Tibial artery (tissue), 4 donors: ENCODE results near the gene DSG2.

Experiments
- DNase-seq, 2 donors: peaks; one replicate each; pipeline ENCODE4 v3.0.0-alpha.2; 2019
- H3K27ac ChIP-seq, 2 donors: fragments of 200-600 bp; sonication (generic) in 1 of 2; 1 replicate in 1 of 2; 2 replicates in 1 of 2; pipeline ENCODE4 v1.5.1; 2018 to 2019; ENCODE audit warnings: mild to moderate bottlenecking in 1 of 2
- H3K27me3 ChIP-seq, 2 donors: fragments of 200-600 bp; sonication (generic) in 1 of 2; one replicate each; pipeline versions ENCODE4 v1.5.1 to v1.6.0; 2016 to 2019
- H3K36me3 ChIP-seq, 3 donors: fragments of 200-600 bp; sonication (generic) in 2 of 3; one replicate each; pipeline ENCODE4 v1.5.1; 2016 to 2019; ENCODE audit warnings: mild to moderate bottlenecking in 2 of 3
- H3K4me1 ChIP-seq, 4 donors: fragments of 200-600 bp; sonication (generic) in 2 of 4; 1 replicate in 3 of 4; 2 replicates in 1 of 4; pipeline ENCODE4 v1.5.1; 2016 to 2019
- H3K4me3 ChIP-seq, 2 donors: fragments of 200-600 bp; sonication (generic) in 1 of 2; 1 replicate in 1 of 2; 2 replicates in 1 of 2; pipeline ENCODE4 v1.5.1; 2018 to 2019; ENCODE audit warnings: mild to moderate bottlenecking in 2 of 2
- H3K9me3 ChIP-seq, 3 donors: fragments of 200-600 bp; sonication (generic) in 1 of 3; one replicate each; pipeline ENCODE4 v1.5.1; 2016 to 2019
- intact Hi-C: fragments of 100-400 bp; cut with DNase I; formaldehyde crosslinking; loops from one replicate; pipeline ENCODE4 v1.15.0; 2023; ENCODE audit warnings: low total_unique reads
- TF ChIP-seq, protein P1 (sequence below), 2 experiments: fragments of 200-600 bp in 1 of 2; fragments of 450-650 bp in 1 of 2; IDR thresholded peaks; one replicate each; pipeline ENCODE4 v1.5.1; 2017 to 2019; ENCODE audit warnings: antibody characterized with exemption in 2 of 2, mild to moderate bottlenecking in 1 of 2, moderate library complexity in 1 of 2

Gene DSG2

DNA sequence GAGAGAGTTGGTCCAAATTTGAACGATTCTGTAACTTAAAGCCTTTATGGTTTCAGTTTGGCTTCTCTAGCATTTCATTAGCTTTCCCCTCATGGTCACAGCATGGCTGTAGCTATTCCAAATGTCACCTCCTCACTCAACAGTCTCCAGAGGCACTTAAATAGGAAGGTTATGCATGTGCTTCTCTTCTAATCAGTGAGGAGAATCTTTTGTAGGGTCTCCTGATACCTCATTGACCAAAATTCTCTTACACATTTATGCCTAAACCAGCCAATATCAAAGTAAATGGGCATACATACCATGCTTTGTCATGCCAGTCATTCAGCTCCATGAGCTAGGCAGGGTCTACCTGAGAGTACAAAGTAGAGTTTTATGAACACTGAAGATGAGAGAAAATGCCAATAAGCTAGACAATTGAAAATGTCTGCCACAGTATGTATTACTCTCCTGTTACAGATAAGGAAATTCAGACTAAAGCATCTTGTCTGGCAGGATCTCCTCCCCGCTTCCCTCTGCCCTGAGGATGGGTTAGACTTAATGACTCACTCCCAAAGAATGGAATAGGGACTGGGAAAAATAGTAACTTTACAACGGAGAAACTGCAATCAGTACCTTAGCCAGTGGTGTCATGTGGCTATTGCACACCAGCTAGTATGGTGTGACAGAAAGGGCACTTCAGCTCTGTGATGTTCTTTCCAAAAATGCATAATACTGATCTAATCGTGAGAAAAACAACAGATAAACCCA lies 15.4 kb downstream of the DSG2 start:
- intact Hi-C loops = no loop called here

DNA sequence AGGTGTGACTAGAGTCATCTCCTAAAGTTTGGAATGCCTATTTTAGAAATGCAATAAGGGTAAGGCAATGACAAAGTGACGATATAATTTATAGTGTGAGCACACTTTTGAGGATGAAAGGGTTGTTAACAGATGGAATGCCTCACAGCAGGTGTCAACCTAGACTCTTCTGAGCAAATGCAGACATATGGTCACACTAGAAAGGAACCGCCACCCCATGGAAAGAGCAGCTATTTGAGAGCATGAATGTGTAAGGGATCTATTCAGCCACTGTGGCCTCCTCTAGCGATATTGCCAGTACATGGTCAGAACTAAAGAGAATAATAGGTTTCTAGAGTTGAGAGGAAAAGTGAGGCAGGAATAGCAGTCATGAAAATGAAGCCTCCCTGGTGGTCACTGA lies 18.5 kb downstream of the DSG2 start:
- no peak for DNase-seq
- Histone ChIP-seq H3K9me3 (no peaks in the 10 kb centered on the region), H3K27me3 (no peaks in the 10 kb centered on the region), H3K27ac (no peak overlapping the region), H3K4me3 (no peak overlapping the region), H3K4me1 (no peaks in the 10 kb centered on the region), H3K36me3 (no peaks in the 10 kb centered on the region)
- TF ChIP-seq, protein P1, sequence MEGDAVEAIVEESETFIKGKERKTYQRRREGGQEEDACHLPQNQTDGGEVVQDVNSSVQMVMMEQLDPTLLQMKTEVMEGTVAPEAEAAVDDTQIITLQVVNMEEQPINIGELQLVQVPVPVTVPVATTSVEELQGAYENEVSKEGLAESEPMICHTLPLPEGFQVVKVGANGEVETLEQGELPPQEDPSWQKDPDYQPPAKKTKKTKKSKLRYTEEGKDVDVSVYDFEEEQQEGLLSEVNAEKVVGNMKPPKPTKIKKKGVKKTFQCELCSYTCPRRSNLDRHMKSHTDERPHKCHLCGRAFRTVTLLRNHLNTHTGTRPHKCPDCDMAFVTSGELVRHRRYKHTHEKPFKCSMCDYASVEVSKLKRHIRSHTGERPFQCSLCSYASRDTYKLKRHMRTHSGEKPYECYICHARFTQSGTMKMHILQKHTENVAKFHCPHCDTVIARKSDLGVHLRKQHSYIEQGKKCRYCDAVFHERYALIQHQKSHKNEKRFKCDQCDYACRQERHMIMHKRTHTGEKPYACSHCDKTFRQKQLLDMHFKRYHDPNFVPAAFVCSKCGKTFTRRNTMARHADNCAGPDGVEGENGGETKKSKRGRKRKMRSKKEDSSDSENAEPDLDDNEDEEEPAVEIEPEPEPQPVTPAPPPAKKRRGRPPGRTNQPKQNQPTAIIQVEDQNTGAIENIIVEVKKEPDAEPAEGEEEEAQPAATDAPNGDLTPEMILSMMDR (IDR thresholded peaks at IDR 0.05) = no peak
- intact Hi-C loops = no loop called here

More for the DNA sequence above, 15.4 kb downstream of the DSG2 start:
- Histone ChIP-seq H3K27me3 (no peaks in the 10 kb centered on the region), H3K9me3 (no peaks in the 10 kb centered on the region), H3K4me3 (no peak overlapping the region), H3K4me1 (no peaks in the 10 kb centered on the region), H3K27ac (no peak overlapping the region), H3K36me3 (no peaks in the 10 kb centered on the region)
- TF ChIP-seq, protein P1 (IDR thresholded peaks at IDR 0.05) = no peak
- DNase-seq = no peak

DNA sequence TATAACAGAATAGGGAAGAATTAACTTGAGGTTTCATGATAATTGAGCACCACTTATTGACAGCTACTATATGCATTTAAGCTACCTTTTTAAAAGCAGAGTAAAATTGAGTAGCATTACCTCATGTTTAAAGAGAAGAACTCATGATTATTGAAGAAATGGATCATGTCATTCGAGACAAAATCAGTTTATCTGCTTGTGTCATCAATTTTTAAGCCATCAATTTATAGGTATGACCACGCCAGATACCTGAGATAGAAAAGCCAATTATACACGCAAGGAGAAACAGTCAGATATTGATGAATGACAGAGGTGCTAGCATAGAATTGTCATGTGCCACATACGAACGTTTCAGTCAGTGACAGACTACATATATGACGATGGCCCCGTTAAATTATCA lies 28.4 kb downstream of the DSG2 start:
- no peak for DNase-seq
- Histone ChIP-seq H3K9me3 (no peaks in the 10 kb centered on the region), H3K4me1 (no peaks in the 10 kb centered on the region), H3K4me3 (no peak overlapping the region), H3K36me3 (no peaks in the 10 kb centered on the region), H3K27ac (no peak overlapping the region), H3K27me3 (no peaks in the 10 kb centered on the region)
- TF ChIP-seq, protein P1 (IDR thresholded peaks at IDR 0.05) = no peak
- intact Hi-C loops = no loop called here

- no peak for DNase-seq
- no peak overlapping the region for H3K27ac ChIP-seq
- no peaks in the 10 kb centered on the region for H3K4me1 ChIP-seq
- TF ChIP-seq, protein P1 (IDR thresholded peaks at IDR 0.05) = no peak
- H3K27me3 ChIP-seq = no peaks in the 10 kb centered on the region
- H3K36me3 ChIP-seq = no peaks in the 10 kb centered on the region
- no peak overlapping the region for H3K4me3 ChIP-seq
- H3K9me3 ChIP-seq = no peaks in the 10 kb centered on the region
- intact Hi-C loops = no loop called here
Measured at GRCh38 chr18:31533236-31533635, 35.3 kb downstream of the DSG2 start.

- intact Hi-C loops = no loop called here
- H3K4me1 ChIP-seq = no peaks in the 10 kb centered on the region
- DNase-seq = no peak
- no peaks in the 10 kb centered on the region for H3K27me3 ChIP-seq
- H3K27ac ChIP-seq = no peak overlapping the region
- no peak overlapping the region for H3K4me3 ChIP-seq
- peaks cover 0 to 15% (median 0%) of the 10 kb centered on the region in 3 donors for H3K36me3 ChIP-seq
- TF ChIP-seq, protein P1 (IDR thresholded peaks at IDR 0.05) = no peak
- H3K9me3 ChIP-seq = no peaks in the 10 kb centered on the region
Measured at GRCh38 chr18:31538837-31539236, 40.9 kb downstream of the DSG2 start.
